AG08395 (cell line): ENCODE results near the gene SRF.
A peak's percentile ranks its signal among the peaks of the same experiment; 100 is the strongest.

ENCODE experiments used
- DNase-seq: peaks from one replicate; pipeline ENCODE4 v3.0.0; 2012; ENCODE audit warnings: mixed read lengths, low spot score

Gene SRF

GRCh38 chr6:43217351-43217750, 46.3 kb downstream of the SRF start:
- no peak for DNase-seq

DNA sequence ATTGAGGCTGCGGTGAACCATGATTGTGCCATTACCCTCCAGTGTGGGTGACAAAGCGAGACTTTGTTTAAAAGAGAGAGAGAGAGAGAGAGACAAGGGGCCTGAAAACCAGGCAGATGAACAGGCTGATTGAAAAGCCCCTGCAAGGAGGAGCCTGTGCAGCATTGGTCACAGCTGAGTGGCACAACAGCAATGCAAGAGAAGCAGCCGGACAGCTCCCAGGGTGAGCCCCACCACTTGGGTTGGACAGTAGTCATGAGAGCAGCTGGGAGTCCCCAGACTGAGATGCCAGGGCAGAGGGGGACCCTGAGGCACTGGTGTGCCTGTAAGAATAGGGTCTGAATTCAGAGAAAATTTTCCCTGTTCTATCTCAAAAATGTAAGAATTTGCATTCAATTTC, 48.0 kb downstream of the SRF start:
- DNase-seq, result no peak

DNA sequence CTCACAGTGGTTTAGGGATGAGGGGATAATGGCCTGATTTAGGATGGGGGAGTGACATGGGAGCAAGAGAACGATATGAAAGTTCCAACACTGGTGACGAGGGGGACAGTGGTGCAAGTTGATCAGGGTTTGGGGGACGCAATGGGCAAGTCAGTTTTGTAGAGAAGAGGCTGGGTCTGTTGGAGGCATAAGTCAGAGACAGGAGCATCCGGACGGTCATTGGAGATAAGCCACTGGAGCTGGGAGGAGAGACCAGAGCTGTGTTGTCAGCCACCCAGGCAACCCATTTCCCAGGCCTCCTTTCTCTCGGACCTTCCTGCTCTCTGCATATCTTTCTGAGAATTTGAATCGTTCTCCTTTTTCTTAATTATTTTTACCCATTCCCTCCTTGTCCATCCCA, 48.7 kb downstream of the SRF start:
- no peak for DNase-seq

DNA sequence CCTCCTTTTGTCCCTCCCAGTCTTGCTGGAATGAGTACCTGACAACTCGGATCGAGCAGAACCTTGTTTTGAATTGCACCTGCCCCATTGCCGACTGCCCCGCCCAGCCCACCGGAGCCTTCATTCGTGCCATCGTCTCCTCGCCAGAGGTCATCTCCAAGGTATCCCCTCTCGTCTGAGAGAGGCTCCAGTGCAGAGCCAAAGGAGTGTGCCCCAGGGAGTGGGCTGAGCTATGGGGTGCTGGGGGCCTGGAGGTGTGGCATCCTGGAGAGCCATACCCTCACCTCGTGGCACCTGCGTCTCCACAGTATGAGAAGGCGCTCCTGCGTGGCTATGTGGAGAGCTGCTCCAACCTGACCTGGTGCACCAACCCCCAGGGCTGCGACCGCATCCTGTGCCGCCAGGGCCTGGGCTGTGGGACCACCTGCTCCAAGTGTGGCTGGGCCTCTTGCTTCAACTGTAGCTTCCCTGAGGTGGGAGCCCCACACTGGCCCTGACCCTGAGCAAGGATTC, 49.4 kb downstream of the SRF start:
- no peak for DNase-seq

DNA sequence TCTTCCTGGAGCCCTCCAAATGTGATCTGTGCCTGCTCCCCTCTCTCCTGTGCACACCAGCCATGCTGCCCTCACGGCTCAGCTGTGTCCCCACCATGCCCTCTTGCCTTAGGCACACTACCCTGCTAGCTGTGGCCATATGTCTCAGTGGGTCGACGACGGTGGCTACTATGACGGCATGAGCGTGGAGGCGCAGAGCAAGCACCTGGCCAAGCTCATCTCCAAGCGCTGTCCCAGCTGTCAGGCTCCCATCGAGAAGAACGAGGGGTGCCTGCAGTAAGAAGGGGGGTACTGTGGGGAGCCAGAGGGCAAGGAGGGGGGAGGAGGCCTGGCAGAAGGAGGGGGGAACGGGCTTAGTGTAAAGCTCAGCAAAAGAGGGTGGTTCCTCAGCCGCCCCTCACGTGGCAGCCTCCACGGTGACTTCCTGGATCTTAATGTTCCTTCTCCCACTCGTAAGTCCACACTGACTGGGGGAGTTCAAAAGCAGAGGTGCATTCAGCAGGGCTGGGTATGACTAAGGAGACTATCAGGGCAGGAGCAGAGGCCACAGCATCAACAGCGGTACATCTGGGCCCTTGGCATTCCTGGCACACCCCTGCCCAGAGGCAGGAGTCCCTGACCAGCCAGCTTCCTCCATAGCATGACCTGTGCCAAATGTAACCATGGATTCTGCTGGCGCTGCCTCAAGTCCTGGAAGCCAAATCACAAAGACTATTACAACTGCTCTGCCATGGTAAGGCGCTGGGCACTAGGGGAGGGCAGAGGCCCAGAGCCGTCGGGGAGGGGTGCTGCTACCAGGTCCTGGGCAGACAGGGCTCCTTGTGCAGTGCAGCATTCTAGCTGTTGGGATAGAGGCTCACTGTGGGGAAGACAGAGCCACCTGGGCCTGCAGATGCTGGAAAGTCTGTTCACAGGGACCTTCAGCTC, 50.2 kb downstream of the SRF start:
- no peak for DNase-seq

DNA sequence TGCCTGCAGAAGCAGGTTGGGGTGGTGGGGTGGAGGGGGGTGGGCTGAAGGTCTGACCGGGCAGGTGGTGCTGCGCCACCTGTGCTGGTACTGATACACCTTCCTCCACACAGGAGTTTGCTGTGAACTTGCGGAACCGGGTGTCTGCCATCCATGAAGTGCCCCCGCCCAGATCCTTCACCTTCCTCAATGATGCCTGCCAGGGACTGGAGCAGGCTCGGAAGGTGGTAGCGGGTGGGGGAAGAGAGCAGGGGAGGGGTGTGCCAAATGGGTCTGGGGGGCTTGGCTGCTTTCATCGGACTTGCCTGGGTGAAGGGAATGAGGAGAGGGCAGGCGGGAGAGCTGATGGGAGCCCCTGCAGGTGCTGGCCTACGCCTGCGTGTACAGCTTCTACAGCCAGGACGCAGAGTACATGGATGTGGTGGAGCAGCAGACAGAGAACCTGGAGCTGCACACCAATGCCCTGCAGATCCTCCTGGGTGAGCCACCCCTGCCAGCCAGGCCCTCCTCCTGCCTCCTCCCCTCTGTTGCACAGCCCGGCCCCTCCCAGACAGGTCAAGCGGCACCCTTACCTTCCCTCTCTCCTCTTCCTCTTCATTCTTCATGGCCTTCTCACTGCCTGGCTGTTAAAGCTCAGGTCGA, 51.5 kb downstream of the SRF start:
- no peak for DNase-seq

DNA sequence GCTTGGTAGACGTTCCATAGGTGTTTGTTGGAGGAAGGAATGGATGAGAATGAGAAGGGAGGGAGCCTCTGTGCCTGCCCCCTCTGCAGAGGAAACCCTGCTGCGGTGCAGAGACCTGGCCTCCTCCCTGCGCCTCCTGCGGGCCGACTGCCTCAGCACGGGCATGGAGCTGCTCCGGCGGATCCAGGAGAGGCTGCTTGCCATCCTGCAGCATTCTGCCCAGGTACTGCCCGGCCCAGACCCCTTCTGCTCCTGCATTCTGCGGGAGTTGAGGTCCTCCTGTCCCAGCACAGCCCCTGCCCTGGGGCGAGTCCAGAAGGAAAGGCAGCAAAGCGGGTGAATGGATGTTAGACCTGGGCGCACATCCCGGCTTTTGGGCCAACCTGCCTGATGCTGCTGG, 52.1 kb downstream of the SRF start:
- DNase-seq, result no peak

GRCh38 chr6:43226192-43226851, 55.3 kb downstream of the SRF start:
- no peak for DNase-seq

DNA sequence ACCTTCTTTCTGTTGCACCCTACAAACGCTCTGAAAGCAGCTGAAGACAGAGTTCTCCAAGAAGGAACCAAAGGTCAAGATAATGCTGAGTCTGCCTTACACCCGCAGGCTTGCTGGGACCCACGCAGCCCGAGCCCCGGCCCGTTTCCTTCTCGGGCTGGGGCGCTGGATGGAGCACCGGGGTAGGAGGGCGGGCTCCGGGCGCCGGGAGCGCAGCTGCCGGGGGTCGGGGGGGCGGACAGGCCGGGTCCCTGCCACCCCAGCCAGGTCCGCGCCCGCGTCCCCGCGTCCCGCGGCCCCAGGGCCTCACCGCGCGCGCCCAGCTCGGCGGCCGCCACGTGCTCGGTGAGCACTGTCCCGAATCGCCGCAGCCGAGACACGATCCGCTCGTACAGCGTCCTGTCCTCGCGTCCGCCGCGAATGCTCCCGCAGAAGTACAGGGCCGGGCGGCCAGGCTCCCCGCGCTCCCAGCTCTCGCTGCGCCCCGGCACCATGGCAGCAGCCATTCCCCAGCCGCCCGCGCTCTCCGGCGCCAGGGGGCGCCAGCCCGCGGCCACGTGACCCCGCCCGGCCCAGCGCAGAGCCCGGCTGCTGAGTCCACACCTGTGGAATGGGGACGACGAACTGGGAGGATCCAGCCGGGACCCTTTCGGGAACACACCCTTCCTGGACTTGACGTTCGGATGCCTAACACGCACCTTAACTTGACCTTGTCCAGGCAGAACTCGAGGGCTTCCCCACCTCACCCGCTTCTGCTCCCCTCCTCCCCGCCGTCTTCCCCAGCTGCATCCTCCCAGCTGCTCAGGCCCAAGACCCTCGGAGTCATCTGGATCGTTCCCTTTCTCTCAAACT, 58.1 kb downstream of the SRF start, which contains the start of gene DNPH1:
DNPH1 (minus strand) TSS at position 531 of the 852 bp plus-strand sequence; CDS start at position 506, 25 bp downstream.
- DNase-seq, result peak; percentile 86

DNA sequence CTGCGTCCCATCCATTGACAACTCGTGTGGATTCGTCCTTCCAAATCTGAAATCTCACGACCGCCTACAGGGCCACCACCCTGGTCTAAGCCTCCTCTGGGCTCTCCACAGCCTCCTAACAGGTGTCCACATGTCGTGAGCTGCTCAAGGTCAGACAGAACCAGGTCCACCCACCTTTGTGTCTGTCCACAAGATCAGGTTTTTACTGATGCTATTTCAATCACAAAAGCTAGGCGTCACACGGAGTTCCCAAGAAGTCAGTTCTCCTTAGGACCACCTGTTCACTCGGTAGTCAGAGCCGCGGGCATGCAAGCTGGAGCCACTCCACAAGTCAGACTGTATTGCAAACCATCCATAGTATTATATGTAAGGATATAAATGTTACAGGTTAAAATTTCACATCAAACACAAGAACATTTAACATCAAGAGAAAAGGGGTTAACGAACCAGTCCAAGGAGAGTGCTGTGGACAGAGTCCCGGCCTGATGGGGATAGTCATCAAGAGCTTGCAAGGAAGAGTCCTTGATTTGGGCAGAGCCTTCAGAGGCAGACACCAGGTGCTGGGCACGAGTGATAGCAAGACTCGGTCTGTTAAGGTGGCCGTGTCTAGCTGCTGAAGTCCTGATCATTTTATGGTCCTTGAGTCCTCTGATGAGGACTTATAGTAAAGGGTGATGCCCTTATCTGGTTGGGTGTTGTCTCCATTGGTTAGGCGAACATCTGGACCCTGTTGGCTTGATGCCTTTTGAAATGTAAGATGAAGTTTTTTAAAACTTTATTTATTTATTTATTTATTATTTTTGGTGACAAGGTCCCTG, 58.9 kb downstream of the SRF start:
- DNase-seq, result no peak

DNA sequence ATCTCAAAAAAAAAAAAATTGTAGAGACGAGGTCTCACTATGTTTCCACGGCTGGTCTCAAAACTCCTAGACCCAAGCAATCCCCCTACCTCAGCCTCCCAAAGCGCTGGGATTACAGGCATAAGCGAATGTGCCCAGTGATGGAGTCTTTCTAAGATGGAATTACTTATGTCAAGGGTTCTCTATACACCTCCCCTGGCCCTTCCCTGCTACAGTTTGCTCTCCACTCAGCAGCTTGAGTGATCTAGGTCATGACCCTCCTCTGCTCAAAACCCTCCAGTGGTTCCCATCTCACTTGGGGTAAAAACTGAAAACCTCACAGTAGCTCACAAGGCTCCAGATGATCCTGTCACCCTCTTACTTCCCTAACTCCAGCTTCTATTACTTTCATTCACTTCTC, 60.0 kb downstream of the SRF start:
- DNase-seq, result no peak
